K562 (cell line): ENCODE measurements around the gene IL24. TPM values are rescaled to one million over a fixed set of nuclear protein-coding genes. Genes with fewer than 3 reads are reported as not detected.
"Not testable (repeated sequence)": the region's sequence is repeated elsewhere in the genome, so short reads cannot be mapped to it uniquely, and the experiment has no call there.

Experiments used
- ATAC-seq: fragments of 200-7000 bp; cut with Tn5 transposase; 3 replicates; pipeline ENCODE4 v1.9.1; 2020; ENCODE audit warnings: moderate library complexity
- BruUV-seq: library from RNA; stranded (reverse); fragments of 400-500 nt; replicated peaks from 2 replicates; lab custom pipeline; 2021; lab: Mats Ljungman, UMichigan
- CTCF ChIA-PET: fragments of 300-600 bp; formaldehyde crosslinking; extraction: SDS; loops from one replicate; lab custom pipeline; 2021; ENCODE audit warnings: low intra/inter-chr PET ratio; lab: Yijun Ruan, JAX
- POLR2A ChIA-PET: fragments of 300-600, 350-650 bp; sonication (Branson Sonifier 250); formaldehyde crosslinking; extraction: SDS; loops from one replicate; lab custom pipeline; 2021; ENCODE audit warnings: antibody characterized with exemption, inconsistent platforms; lab: Yijun Ruan, JAX
- DNase-seq, 4 experiments: peaks; one replicate each; pipeline versions ENCODE4 v3.0.0 to v3.0.0-alpha.2; 2011 to 2018; ENCODE audit warnings: low spot score in 3 of 4, mixed read lengths in 3 of 4; ENCODE audit errors: extremely low read depth in 1 of 4
- FAIRE-seq: peaks from 2 replicates; lab custom pipeline; 2011; peaks lifted over from hg19 to GRCh38; lab: Jason Lieb, UNC
- H2AFZ ChIP-seq: 2 replicates; pipeline ENCODE4 v1.6.0; 2011; ENCODE audit warnings: low read depth, low read length, control low read depth, inconsistent platforms
- H3K27ac ChIP-seq: fragments of 200-600 bp; 3 replicates; pipeline ENCODE4 v1.8.0; 2011; ENCODE audit warnings: low read depth, mild to moderate bottlenecking, control low read depth, inconsistent platforms, low read length, moderate library complexity, mixed read lengths; ENCODE audit errors: extremely low read depth
- H3K27me3 ChIP-seq, 2 experiments: fragments of 300-600 bp in 1 of 2; 2 replicates in 1 of 2; 3 replicates in 1 of 2; pipeline versions ENCODE4 v1.6.0 to v1.8.0; 2011; ENCODE audit warnings: inconsistent platforms in 2 of 2, low read length in 2 of 2, mild to moderate bottlenecking in 1 of 2, mixed read lengths in 1 of 2, moderate library complexity in 1 of 2; ENCODE audit not compliant: control insufficient read depth in 2 of 2, insufficient read depth in 2 of 2
- H3K36me3 ChIP-seq: fragments of 300-600 bp; 3 replicates; pipeline ENCODE4 v1.8.0; 2011; ENCODE audit warnings: mild to moderate bottlenecking, low read length, inconsistent platforms; ENCODE audit not compliant: control insufficient read depth, insufficient read depth
- H3K4me1 ChIP-seq, 2 experiments: fragments of 200-600 bp in 1 of 2; replicated peaks in 1 of 2; 2 replicates in 1 of 2; 3 replicates in 1 of 2; pipeline versions ENCODE4 v1.5.1 to v1.8.0; 2011; ENCODE audit warnings: inconsistent platforms in 2 of 2, low read length in 2 of 2, mild to moderate bottlenecking in 1 of 2, mixed read lengths in 1 of 2, moderate library complexity in 1 of 2; ENCODE audit not compliant: control insufficient read depth in 2 of 2, insufficient read depth in 2 of 2
- H3K4me2 ChIP-seq: 2 replicates; pipeline ENCODE4 v1.6.1; 2011; ENCODE audit warnings: low read length, control low read depth, inconsistent platforms, mixed read lengths; ENCODE audit not compliant: insufficient read depth
- H3K4me3 ChIP-seq: fragments of 200-600 bp; sonication (generic), shearing (Covaris generic); 2 replicates; pipeline ENCODE4 v1.5.1; 2016; ENCODE audit warnings: control low read depth, inconsistent platforms
- H3K79me2 ChIP-seq: fragments of 200-600 bp; 3 replicates; pipeline ENCODE4 v1.8.0; 2011; ENCODE audit warnings: low read length, inconsistent platforms; ENCODE audit not compliant: control insufficient read depth, insufficient read depth
- H3K9ac ChIP-seq, 2 experiments: 2 replicates each; pipeline versions ENCODE4 v1.6.0 to v1.6.1; 2011; ENCODE audit warnings: low read depth in 2 of 2, low read length in 2 of 2, control low read depth in 1 of 2, inconsistent platforms in 1 of 2, mild to moderate bottlenecking in 1 of 2, mixed read lengths in 1 of 2; ENCODE audit not compliant: insufficient read depth in 1 of 2
- H3K9me1 ChIP-seq: one replicate; pipeline ENCODE4 v1.6.0; 2011; ENCODE audit warnings: inconsistent platforms, mild to moderate bottlenecking, low read length, moderate library complexity; ENCODE audit not compliant: control insufficient read depth, insufficient read depth
- H3K9me3 ChIP-seq: replicated peaks from 2 replicates; pipeline ENCODE4 v1.5.1; 2011; ENCODE audit warnings: low read depth, low read length, inconsistent platforms; ENCODE audit not compliant: control insufficient read depth, insufficient read depth
- H4K20me1 ChIP-seq: replicated peaks from 2 replicates; pipeline ENCODE4 v1.6.1; 2011; ENCODE audit warnings: low read length, inconsistent platforms, mixed read lengths; ENCODE audit not compliant: control insufficient read depth, insufficient read depth
- BCOR ChIP-seq: fragments of 450-650 bp; IDR thresholded peaks from 2 replicates; pipeline ENCODE4 v1.6.1; 2016
- CBX5 ChIP-seq: IDR thresholded peaks from 2 replicates; pipeline ENCODE4 v1.6.1; 2014; ENCODE audit warnings: low read depth, borderline replicate concordance
- DPF2 ChIP-seq: fragments of 450-650 bp; IDR thresholded peaks from 2 replicates; pipeline ENCODE4 v1.6.1; 2016
- HBP1 ChIP-seq: fragments of 450-650 bp; formaldehyde crosslinking; IDR thresholded peaks from 2 replicates; pipeline ENCODE4 v1.4.0; 2022; ENCODE audit warnings: missing genetic modification characterization
- HCFC1 ChIP-seq: IDR thresholded peaks from 2 replicates; pipeline ENCODE4 v1.6.1; 2012; ENCODE audit warnings: low read depth, low read length, improper control_type of control experiment
- HDGF ChIP-seq: fragments of 450-650 bp; IDR thresholded peaks from 2 replicates; pipeline ENCODE4 v1.6.1; 2016
- IRF2 ChIP-seq: sonication (generic); formaldehyde crosslinking; IDR thresholded peaks from 2 replicates; pipeline ENCODE4 v1.8.1; 2022; ENCODE audit warnings: mild to moderate bottlenecking, missing genetic modification reagents
- LARP7 ChIP-seq: fragments of 450-650 bp; IDR thresholded peaks from 2 replicates; pipeline ENCODE4 v1.6.1; 2016
- MAX ChIP-seq: sonication (generic); formaldehyde crosslinking; IDR thresholded peaks from 2 replicates; pipeline ENCODE4 v1.9.0; 2022; ENCODE audit warnings: mild to moderate bottlenecking, missing genetic modification reagents
- MIER1 ChIP-seq: fragments of 450-650 bp; IDR thresholded peaks from 2 replicates; pipeline ENCODE4 v1.6.1; 2016; ENCODE audit warnings: antibody characterized with exemption, mild to moderate bottlenecking, low read depth
- MLLT1 ChIP-seq, 2 experiments: fragments of 450-650 bp; IDR thresholded peaks; 2 replicates each; pipeline ENCODE4 v1.6.1; 2016
- NCOA4 ChIP-seq: fragments of 450-650 bp; IDR thresholded peaks from 2 replicates; pipeline ENCODE4 v1.6.1; 2018; ENCODE audit warnings: mild to moderate bottlenecking; ENCODE audit not compliant: partially characterized antibody
- PHF20 ChIP-seq: fragments of 450-650 bp; IDR thresholded peaks from 2 replicates; pipeline ENCODE4 v1.6.1; 2018; ENCODE audit not compliant: partially characterized antibody
- SMC3 ChIP-seq: conservative IDR thresholded peaks from 2 replicates; pipeline ENCODE4 v1.6.1; 2011; ENCODE audit warnings: low read depth, low read length, improper control_type of control experiment; ENCODE audit not compliant: insufficient read depth
- TAF15 ChIP-seq: fragments of 200-400 bp; formaldehyde crosslinking; IDR thresholded peaks from 2 replicates; pipeline ENCODE4 v1.6.1; 2017; ENCODE audit warnings: mild to moderate bottlenecking, low read depth, low read length, moderate library complexity
- TAL1 ChIP-seq: fragments of 450-650 bp; IDR thresholded peaks from 2 replicates; pipeline ENCODE4 v1.6.1; 2016; ENCODE audit warnings: mild to moderate bottlenecking
- ZBTB26 ChIP-seq: fragments of 450-650 bp; formaldehyde crosslinking; IDR thresholded peaks from 2 replicates; pipeline ENCODE4 v1.4.0; 2022; ENCODE audit warnings: missing genetic modification characterization
- ZC3H4 ChIP-seq: sonication (generic); formaldehyde crosslinking; IDR thresholded peaks from 2 replicates; pipeline ENCODE4 v1.9.0; 2021; ENCODE audit warnings: missing genetic modification reagents, borderline replicate concordance
- WGBS: fragments of 100-300 bp; shearing (Covaris generic); methylation state at CpG from one replicate; pipeline ENCODE4 v1.1.6; 2016; ENCODE audit warnings: low coverage, mixed read lengths; ENCODE audit not compliant: insufficient coverage; ENCODE audit errors: missing lambda C conversion rate; 5-methylcytosine and 5-hydroxymethylcytosine counted together
- in situ Hi-C: fragments of 300-500 bp; cut with MboI; formaldehyde crosslinking; loops from 4 replicates; pipeline ENCODE4 v1.15.0; 2018; ENCODE audit warnings: inconsistent platforms, mixed read lengths
- intact Hi-C: fragments of 100-400 bp; cut with micrococcal nuclease; formaldehyde crosslinking; loops from 2 replicates; pipeline ENCODE4 v1.14.2; 2022
- polyA plus RNA-seq, 8 experiments: library from polyadenylated mRNA; depleted of rRNA in 4 of 8; stranded (reverse) in 5 of 8; unstranded in 3 of 8; fragments of >200 nt; fragmentation: Nextera tagmentation in 2 of 8; fragmentation: Illumina TruSeq in 1 of 8; extraction: Ambion mirVana in 2 of 8; extraction: Trizol in 1 of 8; gene quantifications; 2 replicates each; pipeline versions ENCODE4 v1.2.1 to v1.2.3, GENCODE V29; 2011 to 2014; ENCODE audit warnings: inconsistent platforms in 1 of 8, missing spikeins in 1 of 8
- total RNA-seq, 7 experiments: library from RNA; depleted of rRNA in 6 of 7; stranded (reverse); fragments of >200 nt in 6 of 7; fragmentation: Illumina TruSeq in 2 of 7; extraction: Trizol in 2 of 7; gene quantifications; 2 replicates each; pipeline versions ENCODE4 v1.2.1 to v1.2.3, GENCODE V29; 2011 to 2021; ENCODE audit warnings: low replicate concordance in 1 of 7

IL24 gene
- total and polyA plus RNA-seq, 9 of the 15 experiments (the other 6 are each of a cell fraction or from before 2014, with no cell fraction given) = 0.04 to 0.19 TPM; not detected in 7

- intact Hi-C loops, ATAC-seq, BruUV-seq, H2AFZ ChIP-seq, H3K9me3 ChIP-seq, H3K36me3 ChIP-seq, H3K9ac ChIP-seq, H3K9me1 ChIP-seq, H3K4me2 ChIP-seq, H4K20me1 ChIP-seq, H3K4me3 ChIP-seq, H3K27ac ChIP-seq, DNase-seq, H3K27me3 ChIP-seq, H3K79me2 ChIP-seq: not testable (repeated sequence)
- CTCF ChIA-PET = interaction anchor here (1.1 kb wide), 1 partner anchor 55 kb away, joined by 3 read pairs; no protein-coding TSS in a partner anchor
- in situ Hi-C loops = loop anchor here (25.0 kb wide), 1 partner anchor 312 kb away; the partner anchor contains the start of gene EIF2D
- 67% methylated on average over 4 of the region's 4 CpGs for WGBS
- FAIRE-seq = peak; percentile 97
- POLR2A ChIA-PET = interaction anchor here (0.6 to 0.7 kb wide), 3 partner anchors 12 to 465 kb away, joined by 3 to 4 read pairs (median 3); no protein-coding TSS in a partner anchor
- peaks cover 4 to 29% of the 10 kb centered on the region in 2 experiments for H3K4me1 ChIP-seq
- 0 out of 2 replicates have a peak, but pooled peaks have one; percentile 9 for TF ChIP-seq TAL1
- peak; percentile 69 for TF ChIP-seq PHF20
- 0 out of 2 replicates have a peak, but pooled peaks have one; percentile 71 for TF ChIP-seq ZC3H4 (CRISPR knock-in tag)
- TF ChIP-seq CBX5 = 0 out of 2 replicates have a peak, but pooled peaks have one; percentile 5
- TF ChIP-seq MAX (CRISPR knock-in tag) = peak; percentile 65; the same call in 1 of the 2 replicates
- peak; percentile 85 for TF ChIP-seq IRF2 (CRISPR knock-in tag)
- TF ChIP-seq DPF2 = 0 out of 2 replicates have a peak, but pooled peaks have one; percentile 5
- TF ChIP-seq TAF15 = 0 out of 2 replicates have a peak, but pooled peaks have one; percentile 65
- TF ChIP-seq ZBTB26 (CRISPR knock-in tag) = 0 out of 2 replicates have a peak, but pooled peaks have one; percentile 2
- peak; percentile 4; the same call in 1 of the 2 replicates for TF ChIP-seq HDGF
- TF ChIP-seq NCOA4 = peak; percentile 14
- TF ChIP-seq SMC3 = 0 out of 2 replicates have a peak, but pooled peaks have one; percentile 11
- TF ChIP-seq HCFC1 = 0 out of 2 replicates have a peak, but pooled peaks have one; percentile 17
- peak; percentile 4; the same call in 1 of the 2 replicates for TF ChIP-seq HBP1 (CRISPR knock-in tag)
- TF ChIP-seq MIER1 = peak; percentile 24; the same call in 1 of the 2 replicates
- TF ChIP-seq LARP7 = peak; percentile 72; the same call in 1 of the 2 replicates
- peak; percentile 16; the same call in 1 of the 2 replicates for TF ChIP-seq BCOR
- peak in 1 of 2 experiments; percentile 47; a peak in 1 of 4 replicates for TF ChIP-seq MLLT1 (IDR thresholded peaks at IDR 0.05)
Measured at GRCh38 chr1:206923961-206924557, 26.8 kb downstream of the IL24 start.
